Keratinocyte (primary cell): Measurements from ENCODE around the gene CALHM6. TPM values are rescaled to one million over a fixed set of nuclear protein-coding genes. Genes with fewer than 3 reads are reported as not detected.

Experiments used
- DNase-seq: peaks from one replicate; pipeline ENCODE4 v3.0.0-alpha.2; 2011; ENCODE audit warnings: low read depth, missing footprints, low spot score
- FAIRE-seq: peaks from 2 replicates; lab custom pipeline; 2011; peaks lifted over from hg19 to GRCh38; lab: Jason Lieb, UNC
- H2AFZ ChIP-seq: 2 replicates; pipeline ENCODE4 v1.6.0; 2012; ENCODE audit warnings: low read length, control low read depth, inconsistent platforms; ENCODE audit not compliant: control insufficient read depth
- H3K27ac ChIP-seq: 2 replicates; pipeline ENCODE4 v1.5.1; 2011; ENCODE audit warnings: low read length; ENCODE audit not compliant: control insufficient read depth, insufficient read depth
- H3K27me3 ChIP-seq: 3 replicates; pipeline ENCODE4 v1.6.0; 2011; ENCODE audit warnings: low read length; ENCODE audit not compliant: control insufficient read depth, insufficient read depth; ENCODE audit errors: extremely low read depth
- H3K36me3 ChIP-seq, 2 experiments: 2 replicates in 1 of 2; 3 replicates in 1 of 2; pipeline ENCODE4 v1.5.1; 2011; ENCODE audit warnings: low read length in 2 of 2, mild to moderate bottlenecking in 1 of 2; ENCODE audit not compliant: control insufficient read depth in 2 of 2, insufficient read depth in 2 of 2; ENCODE audit errors: extremely low read depth in 1 of 2
- H3K4me1 ChIP-seq: 3 replicates; pipeline ENCODE4 v1.5.1; 2011; ENCODE audit warnings: low read length; ENCODE audit not compliant: control insufficient read depth, insufficient read depth; ENCODE audit errors: extremely low read depth
- H3K4me2 ChIP-seq: 3 replicates; pipeline ENCODE4 v1.6.0; 2011; ENCODE audit warnings: low read depth, low read length; ENCODE audit not compliant: control insufficient read depth, insufficient read depth; ENCODE audit errors: extremely low read depth
- H3K4me3 ChIP-seq, 3 experiments: fragments of 200-600 bp in 1 of 3; sonication (generic) in 1 of 3; 2 replicates in 2 of 3; 3 replicates in 1 of 3; pipeline ENCODE4 v1.5.1; 2011 to 2016; ENCODE audit warnings: low read length in 3 of 3, mild to moderate bottlenecking in 3 of 3, control low read depth in 2 of 3, inconsistent platforms in 1 of 3, low read depth in 1 of 3, mixed read lengths in 1 of 3, mixed run types in 1 of 3, moderate library complexity in 1 of 3; ENCODE audit not compliant: control insufficient read depth in 2 of 3, insufficient read depth in 2 of 3; ENCODE audit errors: extremely low read depth in 1 of 3
- H3K79me2 ChIP-seq: 2 replicates; pipeline ENCODE4 v1.6.0; 2012; ENCODE audit warnings: low read length; ENCODE audit not compliant: control insufficient read depth, insufficient read depth
- H3K9ac ChIP-seq: 3 replicates; pipeline ENCODE4 v1.6.0; 2011; ENCODE audit warnings: low read length; ENCODE audit not compliant: control insufficient read depth, insufficient read depth; ENCODE audit errors: extremely low read depth
- H3K9me1 ChIP-seq: 3 replicates; pipeline ENCODE4 v1.6.0; 2011; ENCODE audit warnings: low read length; ENCODE audit not compliant: control insufficient read depth, insufficient read depth; ENCODE audit errors: extremely low read depth
- H3K9me3 ChIP-seq: 2 replicates; pipeline ENCODE4 v1.5.1; 2012; ENCODE audit warnings: low read depth, low read length; ENCODE audit not compliant: control insufficient read depth
- H4K20me1 ChIP-seq: 3 replicates; pipeline ENCODE4 v1.6.0; 2011; ENCODE audit warnings: low read length; ENCODE audit not compliant: control insufficient read depth, insufficient read depth; ENCODE audit errors: extremely low read depth
- CTCF ChIP-seq, 3 experiments: IDR thresholded peaks in 1 of 3; conservative IDR thresholded peaks in 1 of 3; optimal IDR thresholded peaks in 1 of 3; 2 replicates in 2 of 3; 3 replicates in 1 of 3; pipeline versions ENCODE3 to v1.5.1; 2011; ENCODE audit warnings: low read length in 3 of 3, mild to moderate bottlenecking in 3 of 3, moderate library complexity in 2 of 3, control low read depth in 1 of 3, inconsistent platforms in 1 of 3; ENCODE audit not compliant: insufficient read depth in 2 of 3; ENCODE audit errors: extremely low read depth in 1 of 3
- EZH2 ChIP-seq: IDR thresholded peaks from one replicate; pipeline ENCODE4 v1.6.1; 2012; ENCODE audit warnings: inconsistent platforms, mild to moderate bottlenecking, low read length, moderate library complexity
- dilution Hi-C: fragments of 300-500 bp; cut with MboI; formaldehyde crosslinking; loops from one replicate; pipeline ENCODE4 v1.7.0; 2020; ENCODE audit warnings: low sequenced_read_pairs; ENCODE audit not compliant: extremely low pct_ligation_motif_present
- polyA plus RNA-seq, 5 experiments: library from polyadenylated mRNA; depleted of rRNA in 3 of 5; stranded (reverse) in 3 of 5; stranded (forward) in 1 of 5; unstranded in 1 of 5; fragments of >200 nt; gene quantifications; 1 replicate in 1 of 5; 2 replicates in 3 of 5; 3 replicates in 1 of 5; pipeline versions ENCODE4 v1.2.1 to v1.2.3, GENCODE V29; 2011 to 2012; ENCODE audit warnings: missing spikeins in 2 of 5, low read depth in 1 of 5, low replicate concordance in 1 of 5

CALHM6 gene
- polyA plus RNA-seq, 1 donor (not counting 4 experiments of a cell fraction or from before 2014, with no cell fraction given): 0.47 TPM

GRCh38 chr6:116497113-116497676 lies 36.0 kb downstream of the CALHM6 start:
- dilution Hi-C loops: no loop called here

DNA sequence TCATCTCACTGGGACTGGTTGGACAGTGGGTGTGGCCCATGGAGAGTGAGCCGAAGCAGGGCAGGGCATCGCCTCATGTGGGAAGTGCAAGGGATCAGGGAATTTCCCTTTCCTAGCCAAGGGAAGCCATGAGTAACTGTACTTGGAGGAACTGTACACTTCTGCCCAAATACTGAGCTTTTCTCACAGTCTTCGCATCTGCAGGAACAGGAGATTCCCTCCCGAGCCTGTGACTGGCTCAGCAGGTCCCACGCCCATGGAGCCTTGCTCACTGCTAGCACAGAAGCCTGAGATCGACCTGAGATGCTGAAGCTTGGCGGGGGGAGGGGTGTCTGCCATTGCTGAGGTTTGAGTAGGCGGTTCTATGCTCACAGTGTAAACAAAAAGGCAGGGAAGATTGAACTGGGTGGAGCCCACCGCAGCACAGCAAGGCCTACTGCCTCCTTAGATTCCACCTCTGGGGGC lies 39.8 kb downstream of the CALHM6 start:
- Histone ChIP-seq H3K4me2 (peak overlapping the region; percentile 60), H2AFZ (peak overlapping the region; percentile 61), H3K9me1 (no peaks in the 10 kb centered on the region)

More at GRCh38 chr6:116497113-116497676, 36.0 kb downstream of the CALHM6 start:
- DNase-seq (no peak), FAIRE-seq (no peak)
- Histone ChIP-seq H3K9ac (no peak overlapping the region), H2AFZ (no peak overlapping the region), H3K4me1 (peaks cover 4% of the 10 kb centered on the region), H3K27ac (no peak overlapping the region), H4K20me1 (no peaks in the 10 kb centered on the region), H3K79me2 (no peaks in the 10 kb centered on the region), H3K9me3 (no peaks in the 10 kb centered on the region), H3K27me3 (no peaks in the 10 kb centered on the region), H3K4me2 (no peak overlapping the region), H3K9me1 (no peaks in the 10 kb centered on the region), H3K4me3 (no peak overlapping the region), H3K36me3 (no peaks in the 10 kb centered on the region)
- TF ChIP-seq EZH2 (no peak), CTCF (optimal IDR thresholded peaks at IDR 0.05 in 1 of 3, IDR thresholded peaks at IDR 0.05 in 1 of 3, conservative IDR thresholded peaks at IDR 0.05 in 1 of 3; ENCODE audit: extremely low read depth in 1 of 3, insufficient read depth in 2 of 3, low read length in 3 of 3) (no peak)

More for the DNA sequence above, 39.8 kb downstream of the CALHM6 start:
- H4K20me1 ChIP-seq: no peaks in the 10 kb centered on the region
- no peaks in the 10 kb centered on the region for H3K36me3 ChIP-seq
- no peak overlapping the region for H3K9ac ChIP-seq
- no peaks in the 10 kb centered on the region for H3K9me3 ChIP-seq
- DNase-seq: peak; percentile 1
- H3K4me1 ChIP-seq: peaks cover 4% of the 10 kb centered on the region
- TF ChIP-seq CTCF (optimal IDR thresholded peaks at IDR 0.05 in 1 of 3, IDR thresholded peaks at IDR 0.05 in 1 of 3, conservative IDR thresholded peaks at IDR 0.05 in 1 of 3; ENCODE audit: extremely low read depth in 1 of 3, insufficient read depth in 2 of 3, low read length in 3 of 3) (no peak), EZH2 (no peak)
- no peaks in the 10 kb centered on the region for H3K27me3 ChIP-seq
- dilution Hi-C loops: no loop called here
- H3K27ac ChIP-seq: no peak overlapping the region
- no peaks in the 10 kb centered on the region for H3K79me2 ChIP-seq
- peak overlapping the region in 1 of 3 experiments; percentile 32 for H3K4me3 ChIP-seq
- peak; percentile 23 for FAIRE-seq
